ENCODE data around the gene LRRC58.
"Not testable (repeated sequence)": the region's sequence is repeated elsewhere in the genome, so short reads cannot be mapped to it uniquely, and the experiment has no call there.

Gene LRRC58

GRCh38 chr3:120323761-120324160, 25.4 kb downstream of the LRRC58 start:
- not testable (repeated sequence) for H4K91ac ChIP-seq (ENCODE audit: low read length); H3K79me1 ChIP-seq (replicated peaks; ENCODE audit: low read length, poor library complexity, severe bottlenecking); H3K14ac ChIP-seq (ENCODE audit: low read length in 2 of 2); H3K9me3 ChIP-seq (ENCODE audit: control insufficient read depth, low read length); H2BK120ac ChIP-seq (ENCODE audit: low read depth, low read length); H3K4me1 ChIP-seq (ENCODE audit: control insufficient read depth, insufficient read depth, low read depth, low read length); H3K27ac ChIP-seq (ENCODE audit: low read length, poor library complexity, severe bottlenecking); H2AFZ ChIP-seq (ENCODE audit: low read depth, low read length); H3K4me2 ChIP-seq (ENCODE audit: low read length, poor library complexity, severe bottlenecking); H3K4me3 ChIP-seq (ENCODE audit: insufficient read depth in 1 of 2, low read depth in 1 of 2, low read length in 2 of 2); H3K23ac ChIP-seq (ENCODE audit: low read length in 2 of 2); H4K8ac ChIP-seq (ENCODE audit: low read length); H2BK15ac ChIP-seq (ENCODE audit: low read depth, poor library complexity, severe bottlenecking); H2BK5ac ChIP-seq (ENCODE audit: low read depth, low read length, poor library complexity, severe bottlenecking); H3K9ac ChIP-seq (ENCODE audit: low read length); H3K4ac ChIP-seq (ENCODE audit: low read depth in 1 of 2, low read length in 2 of 2); H3K18ac ChIP-seq (ENCODE audit: low read depth in 1 of 2, low read length in 2 of 2); H3K27me3 ChIP-seq (ENCODE audit: control insufficient read depth in 1 of 2, insufficient read depth in 1 of 2, low read length in 2 of 2); H2AK5ac ChIP-seq (ENCODE audit: low read length, severe bottlenecking); H2BK12ac ChIP-seq (ENCODE audit: low read length in 2 of 2)
- 94% methylated on average over 3 of the region's 4 CpGs for WGBS
- peak; percentile 3 for DNase-seq
- H3K36me3 ChIP-seq (ENCODE audit: control insufficient read depth in 1 of 2, insufficient read depth in 2 of 2, low read depth in 1 of 2, low read length in 2 of 2) = peaks cover 0 to 57% of the 10 kb centered on the region in 2 experiments

- H3K79me1 ChIP-seq (replicated peaks; ENCODE audit: low read length, poor library complexity, severe bottlenecking) = no peaks in the 10 kb centered on the region
- no peaks in the 10 kb centered on the region for H3K4me1 ChIP-seq (ENCODE audit: control insufficient read depth, insufficient read depth, low read depth, low read length)
- H3K9ac ChIP-seq (ENCODE audit: low read length) = no peak overlapping the region
- no peak overlapping the region for H3K4ac ChIP-seq (ENCODE audit: low read depth in 1 of 2, low read length in 2 of 2)
- H3K14ac ChIP-seq (ENCODE audit: low read length in 2 of 2) = no peak overlapping the region
- H3K4me2 ChIP-seq (ENCODE audit: low read length, poor library complexity, severe bottlenecking) = no peak overlapping the region
- H3K18ac ChIP-seq (ENCODE audit: low read depth in 1 of 2, low read length in 2 of 2) = no peak overlapping the region
- H3K27ac ChIP-seq (ENCODE audit: low read length, poor library complexity, severe bottlenecking) = no peak overlapping the region
- DNase-seq = no peak
- peaks cover 15% of the 10 kb centered on the region for H3K9me3 ChIP-seq (ENCODE audit: control insufficient read depth, low read length)
- no peak overlapping the region for H4K8ac ChIP-seq (ENCODE audit: low read length)
- H2AFZ ChIP-seq (ENCODE audit: low read depth, low read length) = no peak overlapping the region
- H2BK15ac ChIP-seq (ENCODE audit: low read depth, poor library complexity, severe bottlenecking) = no peak overlapping the region
- H3K36me3 ChIP-seq (ENCODE audit: control insufficient read depth in 1 of 2, insufficient read depth in 2 of 2, low read depth in 1 of 2, low read length in 2 of 2) = peaks cover 0 to 7% of the 10 kb centered on the region in 2 experiments
- no peaks in the 10 kb centered on the region for H3K27me3 ChIP-seq (ENCODE audit: control insufficient read depth in 1 of 2, insufficient read depth in 1 of 2, low read length in 2 of 2)
- no peak overlapping the region for H2BK5ac ChIP-seq (ENCODE audit: low read depth, low read length, poor library complexity, severe bottlenecking)
- H4K91ac ChIP-seq (ENCODE audit: low read length) = no peak overlapping the region
- no peak overlapping the region for H2BK12ac ChIP-seq (ENCODE audit: low read length in 2 of 2)
- H3K4me3 ChIP-seq (ENCODE audit: insufficient read depth in 1 of 2, low read depth in 1 of 2, low read length in 2 of 2) = no peak overlapping the region
- H2BK120ac ChIP-seq (ENCODE audit: low read depth, low read length) = no peak overlapping the region
- H2AK5ac ChIP-seq (ENCODE audit: low read length, severe bottlenecking) = no peak overlapping the region
- H3K23ac ChIP-seq (ENCODE audit: low read length in 2 of 2) = no peak overlapping the region
- 97% methylated on average over 24 of the region's 24 CpGs for WGBS
Measured at GRCh38 chr3:120311863-120312794, 37.0 kb downstream of the LRRC58 start.

GRCh38 chr3:120306519-120307455, 42.4 kb downstream of the LRRC58 start:
- Histone ChIP-seq H2BK15ac (ENCODE audit: low read depth, poor library complexity, severe bottlenecking) (no peak overlapping the region), H3K9ac (ENCODE audit: low read length) (no peak overlapping the region), H2BK5ac (ENCODE audit: low read depth, low read length, poor library complexity, severe bottlenecking) (no peak overlapping the region), H3K79me1 (replicated peaks; ENCODE audit: low read length, poor library complexity, severe bottlenecking) (no peaks in the 10 kb centered on the region), H3K4me3 (ENCODE audit: insufficient read depth in 1 of 2, low read depth in 1 of 2, low read length in 2 of 2) (no peak overlapping the region), H4K8ac (ENCODE audit: low read length) (peak overlapping the region; percentile 42), H3K23ac (ENCODE audit: low read length in 2 of 2) (no peak overlapping the region), H2AFZ (ENCODE audit: low read depth, low read length) (no peak overlapping the region), H2AK5ac (ENCODE audit: low read length, severe bottlenecking) (no peak overlapping the region), H2BK12ac (ENCODE audit: low read length in 2 of 2) (no peak overlapping the region), H3K4me2 (ENCODE audit: low read length, poor library complexity, severe bottlenecking) (no peak overlapping the region), H3K27me3 (ENCODE audit: control insufficient read depth in 1 of 2, insufficient read depth in 1 of 2, low read length in 2 of 2) (no peaks in the 10 kb centered on the region), H3K27ac (ENCODE audit: low read length, poor library complexity, severe bottlenecking) (no peak overlapping the region), H3K4me1 (ENCODE audit: control insufficient read depth, insufficient read depth, low read depth, low read length) (no peaks in the 10 kb centered on the region), H3K4ac (ENCODE audit: low read depth in 1 of 2, low read length in 2 of 2) (no peak overlapping the region), H3K9me3 (ENCODE audit: control insufficient read depth, low read length) (no peaks in the 10 kb centered on the region), H4K91ac (ENCODE audit: low read length) (no peak overlapping the region), H3K36me3 (ENCODE audit: control insufficient read depth in 1 of 2, insufficient read depth in 2 of 2, low read depth in 1 of 2, low read length in 2 of 2) (no peaks in the 10 kb centered on the region), H3K18ac (ENCODE audit: low read depth in 1 of 2, low read length in 2 of 2) (no peak overlapping the region), H3K14ac (ENCODE audit: low read length in 2 of 2) (no peak overlapping the region), H2BK120ac (ENCODE audit: low read depth, low read length) (no peak overlapping the region)
- DNase-seq = no peak
- WGBS = 98% methylated on average over 72 of the region's 72 CpGs

GRCh38 chr3:120304616-120305015, 44.5 kb downstream of the LRRC58 start:
- Histone ChIP-seq H3K79me1 (replicated peaks; ENCODE audit: low read length, poor library complexity, severe bottlenecking) (no peaks in the 10 kb centered on the region), H3K4me3 (ENCODE audit: insufficient read depth in 1 of 2, low read depth in 1 of 2, low read length in 2 of 2) (no peak overlapping the region), H3K4me1 (ENCODE audit: control insufficient read depth, insufficient read depth, low read depth, low read length) (no peaks in the 10 kb centered on the region), H4K91ac (ENCODE audit: low read length) (no peak overlapping the region), H3K4me2 (ENCODE audit: low read length, poor library complexity, severe bottlenecking) (no peak overlapping the region), H2AFZ (ENCODE audit: low read depth, low read length) (no peak overlapping the region), H2BK120ac (ENCODE audit: low read depth, low read length) (no peak overlapping the region), H3K14ac (ENCODE audit: low read length in 2 of 2) (no peak overlapping the region), H2BK12ac (ENCODE audit: low read length in 2 of 2) (no peak overlapping the region), H3K9me3 (ENCODE audit: control insufficient read depth, low read length) (no peaks in the 10 kb centered on the region), H2BK15ac (ENCODE audit: low read depth, poor library complexity, severe bottlenecking) (no peak overlapping the region), H3K27ac (ENCODE audit: low read length, poor library complexity, severe bottlenecking) (no peak overlapping the region), H3K23ac (ENCODE audit: low read length in 2 of 2) (no peak overlapping the region), H3K27me3 (ENCODE audit: control insufficient read depth in 1 of 2, insufficient read depth in 1 of 2, low read length in 2 of 2) (no peaks in the 10 kb centered on the region), H2AK5ac (ENCODE audit: low read length, severe bottlenecking) (no peak overlapping the region), H3K36me3 (ENCODE audit: control insufficient read depth in 1 of 2, insufficient read depth in 2 of 2, low read depth in 1 of 2, low read length in 2 of 2) (no peaks in the 10 kb centered on the region), H3K9ac (ENCODE audit: low read length) (no peak overlapping the region), H3K18ac (ENCODE audit: low read depth in 1 of 2, low read length in 2 of 2) (no peak overlapping the region), H4K8ac (ENCODE audit: low read length) (no peak overlapping the region), H2BK5ac (ENCODE audit: low read depth, low read length, poor library complexity, severe bottlenecking) (no peak overlapping the region), H3K4ac (ENCODE audit: low read depth in 1 of 2, low read length in 2 of 2) (no peak overlapping the region)
- no peak for DNase-seq
- 94% methylated on average over 4 of the region's 4 CpGs for whole genome bisulfite sequencing

Measured in mesenchymal stem cell (in vitro differentiated cells and primary cell).